GM12878 (cell line): Measurements from ENCODE around the gene PGF. TPM values are rescaled to one million over a fixed set of nuclear protein-coding genes. Genes with fewer than 3 reads are reported as not detected.

Experiments used
- ATAC-seq: fragments of 200-7000 bp; cut with Tn5 transposase; 3 replicates; pipeline ENCODE4 v1.9.1; 2020; ENCODE audit warnings: mild to moderate bottlenecking, moderate library complexity
- Bru-seq: library from RNA; stranded (reverse); fragments of 400-500 nt; gene quantifications from one replicate; lab custom pipeline; 2021; lab: Mats Ljungman, UMichigan
- BruChase-seq, 2 experiments: library from RNA; stranded (reverse); fragments of 400-500 nt; gene quantifications; one replicate each; lab custom pipeline; 2021; lab: Mats Ljungman, UMichigan
- BruUV-seq: library from RNA; stranded (reverse); fragments of 400-500 nt; replicated peaks from 2 replicates; lab custom pipeline; 2021; lab: Mats Ljungman, UMichigan
- CTCF ChIA-PET: fragments of 300-600 bp; sonication (Branson Sonifier 250); formaldehyde crosslinking; extraction: SDS; loops from one replicate; lab custom pipeline; 2021; ENCODE audit warnings: inconsistent platforms; lab: Yijun Ruan, JAX
- POLR2A ChIA-PET: fragments of 350-600 bp; formaldehyde crosslinking; extraction: SDS; loops from one replicate; lab custom pipeline; 2021; ENCODE audit warnings: inconsistent platforms; lab: Charles Lee
- RAD21 ChIA-PET: fragments of 300-600 bp; sonication (Branson Sonifier 250); formaldehyde crosslinking; loops from one replicate; lab custom pipeline; 2023; ENCODE audit warnings: antibody characterized with exemption; ENCODE audit not compliant: unreplicated experiment; lab: Charles Lee
- SMC1A ChIA-PET: fragments of 300-600 bp; sonication (Branson Sonifier 250); formaldehyde crosslinking; loops from one replicate; lab custom pipeline; 2023; ENCODE audit not compliant: unreplicated experiment, uncharacterized antibody; lab: Charles Lee
- DNase-seq: peaks from one replicate; pipeline ENCODE4 v3.0.0-alpha.2; 2011; ENCODE audit warnings: low read depth, low spot score
- FAIRE-seq: peaks from 3 replicates; lab custom pipeline; 2011; peaks lifted over from hg19 to GRCh38; lab: Jason Lieb, UNC
- H2AFZ ChIP-seq: 2 replicates; pipeline ENCODE4 v1.6.0; 2011; ENCODE audit warnings: low read depth, low read length, control low read depth; ENCODE audit not compliant: control insufficient read depth
- H3K27ac ChIP-seq: 2 replicates; pipeline ENCODE4 v1.5.1; 2011; ENCODE audit warnings: control low read depth; ENCODE audit not compliant: control insufficient read depth, insufficient read depth
- H3K27me3 ChIP-seq, 2 experiments: replicated peaks in 1 of 2; 2 replicates each; pipeline versions ENCODE4 v1.6.0 to v1.6.1; 2011; ENCODE audit warnings: low read length in 1 of 2; ENCODE audit not compliant: control insufficient read depth in 2 of 2, insufficient read depth in 2 of 2
- H3K36me3 ChIP-seq, 2 experiments: 2 replicates each; pipeline ENCODE4 v1.5.1; 2011; ENCODE audit warnings: low read length in 1 of 2; ENCODE audit not compliant: control insufficient read depth in 2 of 2, insufficient read depth in 2 of 2
- H3K4me1 ChIP-seq: 2 replicates; pipeline ENCODE4 v1.6.1; 2011; ENCODE audit warnings: mild to moderate bottlenecking, low read length, moderate library complexity, mixed read lengths; ENCODE audit not compliant: control insufficient read depth, insufficient read depth
- H3K4me2 ChIP-seq: 2 replicates; pipeline ENCODE4 v1.6.0; 2011; ENCODE audit warnings: control low read depth; ENCODE audit not compliant: control insufficient read depth, insufficient read depth
- H3K4me3 ChIP-seq: fragments of 200-600 bp; sonication (generic); 2 replicates; pipeline ENCODE4 v1.5.1; 2016
- H3K79me2 ChIP-seq: 2 replicates; pipeline ENCODE4 v1.6.0; 2011; ENCODE audit warnings: low read length; ENCODE audit not compliant: control insufficient read depth, insufficient read depth
- H3K9ac ChIP-seq: 2 replicates; pipeline ENCODE4 v1.8.0; 2011; ENCODE audit warnings: low read length, control low read depth, mixed read lengths; ENCODE audit not compliant: control insufficient read depth, insufficient read depth
- H3K9me3 ChIP-seq: replicated peaks from 3 replicates; pipeline ENCODE4 v1.5.1; 2011; ENCODE audit warnings: mild to moderate bottlenecking, low read length; ENCODE audit not compliant: control insufficient read depth, insufficient read depth
- H4K20me1 ChIP-seq: 2 replicates; pipeline ENCODE4 v1.6.0; 2011; ENCODE audit not compliant: control insufficient read depth, insufficient read depth
- DPF2 ChIP-seq: fragments of 450-650 bp; IDR thresholded peaks from 2 replicates; pipeline ENCODE4 v1.6.1; 2017; ENCODE audit warnings: mild to moderate bottlenecking
- IKZF1 ChIP-seq: fragments of 450-650 bp; conservative IDR thresholded peaks from 2 replicates; pipeline ENCODE4 v1.6.1; 2017; ENCODE audit warnings: antibody characterized with exemption, mild to moderate bottlenecking
- KLF5 ChIP-seq: fragments of 450-650 bp; IDR thresholded peaks from 2 replicates; pipeline ENCODE4 v1.6.1; 2014; ENCODE audit warnings: mild to moderate bottlenecking; ENCODE audit not compliant: partially characterized antibody
- WGBS: methylation state at CpG from one replicate; pipeline ENCODE4 v1.1.6; 2016; ENCODE audit warnings: low lambda C conversion rate; ENCODE audit not compliant: insufficient replicate concordance, insufficient coverage; ENCODE audit errors: missing lambda C conversion rate; 5-methylcytosine and 5-hydroxymethylcytosine counted together
- in situ Hi-C: fragments of 300-500 bp; cut with MboI; formaldehyde crosslinking; loops from 9 replicates; pipeline ENCODE4 v1.14.3; 2018; ENCODE audit warnings: mixed read lengths
- intact Hi-C: fragments of 100-400 bp; cut with micrococcal nuclease; formaldehyde crosslinking; loops from one replicate; pipeline ENCODE4 v1.14.2; 2022; ENCODE audit not compliant: unreplicated experiment
- long read RNA-seq, 2 experiments: library from polyadenylated mRNA; unstranded; transcript quantifications; one replicate each; pipeline ENCODE4 v2.0.0, GENCODE V29; 2019 to 2020
- polyA minus RNA-seq, 3 experiments: library from RNA; depleted of rRNA, polyadenylated mRNA; stranded (reverse); fragments of >200 nt; gene quantifications; 2 replicates each; pipeline ENCODE4 v1.2.3, GENCODE V29; 2011
- polyA plus RNA-seq, 11 experiments: library from polyadenylated mRNA; depleted of rRNA in 4 of 11; unstranded in 6 of 11; stranded (reverse) in 5 of 11; fragments of >200 nt; fragmentation: Nextera tagmentation in 4 of 11; fragmentation: Illumina TruSeq in 1 of 11; extraction: Ambion mirVana in 4 of 11; extraction: Trizol in 1 of 11; gene quantifications; 1 replicate in 1 of 11; 2 replicates in 10 of 11; pipeline versions ENCODE4 v1.2.1 to v1.2.3, GENCODE V29; 2011 to 2016; ENCODE audit warnings: inconsistent platforms in 2 of 11, missing spikeins in 2 of 11, low read depth in 1 of 11
- total RNA-seq, 4 experiments: library from RNA; depleted of rRNA in 3 of 4; stranded (reverse); fragments of >200 nt in 3 of 4; fragmentation: Illumina TruSeq in 1 of 4; extraction: Trizol in 1 of 4; gene quantifications; 2 replicates each; pipeline versions ENCODE4 v1.2.1 to v1.2.3, GENCODE V29; 2013 to 2021

The PGF gene
- total RNA-seq (2013; cell fraction: nucleolus; rRNA removed): 13.5 and 14.0 TPM in 2 replicates
- 0.76 and 0.79 TPM in 2 replicates for total RNA-seq (2014; rRNA removed)
- 0.40 and 0.46 TPM in 2 replicates for total RNA-seq (2014; rRNA removed; fragmentation: Illumina TruSeq; extraction: Trizol)
- total RNA-seq (2021): 1.0 and 1.1 TPM in 2 replicates
- 1.0 TPM for polyA plus RNA-seq (2011; ENCODE audit: low read depth)
- polyA plus RNA-seq (2011; rRNA removed): 2.4 and 5.5 TPM in 2 replicates
- polyA plus RNA-seq (2011; cell fraction: cytosol; rRNA removed): 4.5 and 4.9 TPM in 2 replicates
- 7.8 and 12.6 TPM in 2 replicates for polyA plus RNA-seq (2011; cell fraction: nucleus; rRNA removed)
- 2.0 and 2.9 TPM in 2 replicates for polyA plus RNA-seq (2012)
- 0.27 and 0.32 TPM in 2 replicates for polyA plus RNA-seq (2014; fragmentation: Illumina TruSeq; extraction: Trizol)
- polyA plus RNA-seq (2014; fragmentation: Nextera tagmentation; extraction: Ambion mirVana): under 1 TPM; 0.11 to 0.16 TPM
- polyA plus RNA-seq (2014; rRNA removed): 0.46 and 0.66 TPM in 2 replicates
- 1 to 10 TPM; 3.5 to 4.2 TPM for polyA plus RNA-seq (2016; fragmentation: Nextera tagmentation; extraction: Ambion mirVana)
- 3.4 and 6.9 TPM in 2 replicates for polyA minus RNA-seq (2011; rRNA and poly(A)+ RNA removed)
- 1.4 and 3.5 TPM in 2 replicates for polyA minus RNA-seq (2011; cell fraction: cytosol; rRNA and poly(A)+ RNA removed)
- 8.7 and 9.3 TPM in 2 replicates for polyA minus RNA-seq (2011; cell fraction: nucleus; rRNA and poly(A)+ RNA removed)
- Bru-seq, nascent RNA: percentile 47 among the genes with signal in this experiment
- percentile 39 among the genes with signal in this experiment for BruChase-seq, experiment 1, labeled RNA remaining after a 6-hour chase
- percentile 45 among the genes with signal in this experiment for BruChase-seq, experiment 2, labeled RNA remaining after a 2-hour chase
- long read RNA-seq, experiment 1, partial matches to known transcripts: 0 of 5 reads
- long read RNA-seq, experiment 1, other reads (novel, unspliced or antisense): 0 of 5 reads
- long read RNA-seq, experiment 2: 0 reads

DNA sequence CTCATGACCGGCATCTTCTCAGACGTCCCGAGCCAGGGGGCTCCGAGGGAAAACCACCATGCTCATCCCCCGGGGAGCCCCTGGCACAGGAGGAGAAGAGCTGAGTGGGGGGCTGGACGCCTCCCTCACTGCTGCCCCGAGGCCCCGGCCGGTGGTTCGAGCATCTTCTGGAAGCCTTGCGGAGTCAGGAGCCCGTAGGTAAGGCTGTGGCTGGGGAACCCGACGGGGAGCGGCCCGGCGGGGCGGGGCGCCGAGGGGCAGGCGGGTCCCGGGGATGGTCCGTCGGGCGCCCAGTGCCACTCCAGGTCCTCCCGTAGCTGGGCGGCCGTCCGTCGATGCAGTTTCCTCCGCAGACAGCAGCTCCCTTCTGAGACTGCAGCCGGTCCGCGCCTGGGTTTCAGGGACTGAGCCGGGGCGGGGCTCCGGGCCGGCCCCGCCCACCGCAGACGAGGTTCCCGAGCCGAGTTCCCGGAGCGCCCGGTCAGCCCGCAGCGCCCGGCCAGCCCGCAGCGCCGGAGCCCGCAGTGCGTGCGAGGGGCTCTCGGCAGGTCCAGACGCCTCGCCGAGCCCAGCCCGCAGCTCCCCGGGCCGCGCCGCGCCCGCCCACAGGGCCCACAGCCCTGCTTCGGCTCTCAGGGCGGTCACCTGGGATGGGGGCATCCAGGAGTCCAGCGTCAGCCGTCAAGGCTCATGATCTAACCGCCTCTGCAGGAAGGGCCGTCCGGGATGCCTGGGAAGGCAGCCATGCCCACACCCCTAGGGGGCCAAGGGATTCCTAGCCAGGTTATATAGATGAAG, at the start of gene PGF:
Gene PGF (minus strand): TSS at position 369 of the 798 bp plus-strand sequence. CDS start 355 bp downstream, at position 14.
- no peaks in the 10 kb centered on the region for H4K20me1 ChIP-seq
- H3K27me3 ChIP-seq: no peaks in the 10 kb centered on the region; a peak in 2 of 4 replicates
- TF ChIP-seq KLF5: no peak
- peak; percentile 38; the same call in 1 of the 2 replicates for TF ChIP-seq IKZF1
- TF ChIP-seq DPF2: peak; percentile 28; the same call in 1 of the 2 replicates
- TF ChIP-seq, all 136 proteins: peak for 2
- H2AFZ ChIP-seq: peak within 1 kb of the TSS; percentile 72
- CTCF ChIA-PET: interaction anchor here (0.9 to 2.0 kb wide), 3 partner anchors 10 to 133 kb away, joined by 4 to 7 read pairs (median 6); no protein-coding TSS in a partner anchor
- no peaks in the 10 kb centered on the region for H3K4me1 ChIP-seq
- RAD21 ChIA-PET: interaction anchor here (1.8 kb wide), 1 partner anchor 10 kb away, joined by 6 read pairs; no protein-coding TSS in a partner anchor
- H3K27ac ChIP-seq: no peak within 1 kb of the TSS
- intact Hi-C loops (no loop called here), in situ Hi-C loops (no loop called here)
- WGBS: 6% methylated on average over 64 of the region's 73 CpGs
- FAIRE-seq (no peak), DNase-seq (no peak), ATAC-seq (peak; percentile 72)
- no TSS peak for BruUV-seq
- no peaks in the 10 kb centered on the region for H3K36me3 ChIP-seq
- SMC1A ChIA-PET: no interaction called here
- POLR2A ChIA-PET: interaction anchor here (0.5 to 2.3 kb wide), 3 partner anchors 11 to 13 kb away, joined by 3 to 8 read pairs (median 3); no protein-coding TSS in a partner anchor
- H3K9ac ChIP-seq: no peak within 1 kb of the TSS
- H3K4me2 ChIP-seq: peak within 1 kb of the TSS; percentile 70
- no peaks in the 10 kb centered on the region for H3K9me3 ChIP-seq
- H3K79me2 ChIP-seq: no peaks in the 10 kb centered on the region
- H3K4me3 ChIP-seq: peak within 1 kb of the TSS; percentile 63
